ENCODE data around the gene COL13A1. TPM values are rescaled to one million over a fixed set of nuclear protein-coding genes. Genes with fewer than 3 reads are reported as not detected.

Gene COL13A1
- total and polyA plus RNA-seq, 2 of the 8 experiments (the other 6 are each of a cell fraction or from before 2014, with no cell fraction given): 2.6 to 5.2 TPM

- Histone ChIP-seq H3K4me2 (ENCODE audit: insufficient read depth in 1 of 2, low read depth in 2 of 2, low read length in 2 of 2) (no peak overlapping the region), H3K9me3 (ENCODE audit: insufficient read depth in 2 of 2, low read depth in 1 of 2, low read length in 1 of 2) (0 out of 4 replicates have a peak, but pooled peaks cover 0 to 3% of the 10 kb centered on the region in 2 experiments), H2BK12ac (ENCODE audit: low read depth, low read length) (no peak overlapping the region), H4K20me1 (replicated peaks in 1 of 2; ENCODE audit: control insufficient read depth in 1 of 2, insufficient read depth in 2 of 2, low read length in 2 of 2) (no peaks in the 10 kb centered on the region), H3K56ac (replicated peaks; ENCODE audit: insufficient read length, low read depth, low read length) (no peak overlapping the region), H3K14ac (ENCODE audit: insufficient read length) (no peak overlapping the region), H4K91ac (replicated peaks; ENCODE audit: insufficient read length, low read length) (no peak overlapping the region), H3K27ac (ENCODE audit: low read depth, low read length) (no peak overlapping the region), H3K36me3 (ENCODE audit: control insufficient read depth in 2 of 4, insufficient read depth in 4 of 4, low read length in 3 of 4) (no peaks in the 10 kb centered on the region), H3K23ac (ENCODE audit: insufficient read length) (no peak overlapping the region), H3K4ac (replicated peaks; ENCODE audit: insufficient read length, low read depth, low read length) (no peak overlapping the region), H3K9ac (replicated peaks in 1 of 4; ENCODE audit: extremely low read depth in 1 of 4, low read depth in 3 of 4, low read length in 3 of 4) (no peak overlapping the region), H3K4me1 (replicated peaks in 1 of 4; ENCODE audit: control insufficient read depth in 3 of 4, insufficient read depth in 4 of 4, low read length in 3 of 4) (no peaks in the 10 kb centered on the region), H2AFZ (ENCODE audit: low read length) (no peak overlapping the region), H3K4me3 (ENCODE audit: extremely low read depth in 1 of 4, insufficient read depth in 2 of 4, low read depth in 3 of 4, low read length in 4 of 4) (no peak overlapping the region), H2BK5ac (ENCODE audit: low read depth, low read length) (no peak overlapping the region), H4K8ac (ENCODE audit: extremely low read depth, insufficient read depth, low read length) (no peak overlapping the region), H4K5ac (ENCODE audit: insufficient read length, low read depth, low read length) (no peak overlapping the region), H3K79me2 (ENCODE audit: control insufficient read depth in 1 of 2, insufficient read depth in 2 of 2, low read length in 2 of 2) (no peaks in the 10 kb centered on the region), H3K23me2 (ENCODE audit: low read depth, low read length) (no peaks in the 10 kb centered on the region), H3K18ac (ENCODE audit: extremely low read depth, low read length) (no peak overlapping the region), H2AK5ac (ENCODE audit: low read depth, low read length) (no peak overlapping the region), H3K27me3 (replicated peaks in 1 of 4; ENCODE audit: control insufficient read depth in 3 of 4, extremely low read depth in 1 of 4, insufficient read depth in 3 of 4, low read length in 3 of 4) (peaks cover 0 to 1% (median 0%) of the 10 kb centered on the region in 4 experiments; a peak in 1 of 7 replicates), H2BK120ac (replicated peaks; ENCODE audit: low read depth, low read length) (no peak overlapping the region), H2BK20ac (ENCODE audit: low read length) (no peak overlapping the region), H3K79me1 (ENCODE audit: low read depth, low read length) (no peaks in the 10 kb centered on the region), H2BK15ac (ENCODE audit: low read length) (no peak overlapping the region)
- WGBS, 2 experiments (ENCODE audit: extremely low coverage in 1 of 2, insufficient coverage in 1 of 2, insufficient read length in 1 of 2, insufficient replicate concordance in 2 of 2, low coverage in 1 of 2, low lambda C conversion rate in 2 of 2, missing lambda C conversion rate in 1 of 2): 78% methylated on average over 2 of the region's 2 CpGs; no CpG with 5 or more reads in 1 of the 2 experiments
- no peak for TF ChIP-seq E2F6 (IDR thresholded peaks at IDR 0.05)
- peak; percentile 83 for TF ChIP-seq USF2 (IDR thresholded peaks at IDR 0.05; ENCODE audit: low read length)
- no peak for TF ChIP-seq EZH2 (IDR thresholded peaks at IDR 0.05; ENCODE audit: low read depth, low read length, severe bottlenecking)
- no peak for TF ChIP-seq CBX5 (IDR thresholded peaks at IDR 0.05; ENCODE audit: low read depth, low read length)
- TF ChIP-seq SP4 (IDR thresholded peaks at IDR 0.05; ENCODE audit: low read length): no peak
- TF ChIP-seq SIX5 (IDR thresholded peaks at IDR 0.05; ENCODE audit: low read depth, low read length): peak; percentile 68
- peak; percentile 58 for TF ChIP-seq ATF3 (IDR thresholded peaks at IDR 0.05; ENCODE audit: insufficient read depth, low read depth, low read length)
- TF ChIP-seq EP300 (IDR thresholded peaks at IDR 0.05; ENCODE audit: borderline replicate concordance in 1 of 2, low read depth in 2 of 2, low read length in 2 of 2): no peak
- TF ChIP-seq MAFK (IDR thresholded peaks at IDR 0.05; ENCODE audit: low read depth, low read length): 0 out of 2 replicates have a peak, but pooled peaks have one; percentile 25
- ChIA-PET POLR2A (ENCODE audit: partially characterized antibody) (interaction anchor here (0.9 kb wide), 1 partner anchor 58 kb away, joined by 4 read pairs; the partner anchor contains the start of gene MACROH2A2), CTCF (ENCODE audit: partially characterized antibody) (interaction anchor here (1.1 kb wide), 1 partner anchor 152 kb away, joined by 3 read pairs; the partner anchor contains the start of gene TYSND1)
- DNase-seq (ENCODE audit: low read depth in 1 of 2, low spot score in 2 of 2): no peak
- peak; percentile 94 for FAIRE-seq
These were observed 192.6 kb downstream of the COL13A1 start for GRCh38 chr10:69994262-69994661.

Data from H1 (cell line).